Coronary artery (tissue), 2 donors: ENCODE results near the gene LAMA5.

ENCODE experiments used
- DNase-seq: peaks from one replicate; pipeline ENCODE4 v3.0.0-alpha.2; 2017; ENCODE audit warnings: low spot score
- H3K27ac ChIP-seq, 2 donors: fragments of 200-600 bp; sonication (generic); one replicate each; pipeline ENCODE4 v1.5.1; 2016 to 2019
- H3K4me3 ChIP-seq: fragments of 200-600 bp; sonication (generic); 2 replicates; pipeline ENCODE4 v1.5.1; 2016; ENCODE audit warnings: mild to moderate bottlenecking, moderate library complexity
- CTCF ChIP-seq: fragments of 200-600 bp; sonication (generic); IDR thresholded peaks from one replicate; pipeline ENCODE4 v1.5.1; 2019; ENCODE audit warnings: antibody characterized with exemption

LAMA5 gene

GRCh38 chr20:62411479-62412193 is 44.5 kb upstream of the LAMA5 start:
- DNase-seq = no peak
- no peak for TF ChIP-seq CTCF
- H3K27ac ChIP-seq = no peak overlapping the region
- no peak overlapping the region for H3K4me3 ChIP-seq

GRCh38 chr20:62410746-62411478 is 43.8 kb upstream of the LAMA5 start:
- no peak overlapping the region for H3K27ac ChIP-seq
- no peak overlapping the region for H3K4me3 ChIP-seq
- no peak for DNase-seq
- no peak for TF ChIP-seq CTCF

GRCh38 chr20:62409931-62410745 is 43.0 kb upstream of the LAMA5 start:
- no peak overlapping the region for H3K27ac ChIP-seq
- H3K4me3 ChIP-seq = no peak overlapping the region
- no peak for DNase-seq
- TF ChIP-seq CTCF = no peak

- Histone ChIP-seq H3K4me3 (no peak overlapping the region), H3K27ac (no peak overlapping the region)
- TF ChIP-seq CTCF = no peak
- no peak for DNase-seq
These were observed 42.2 kb upstream of the LAMA5 start for GRCh38 chr20:62409086-62409853.

GRCh38 chr20:62408640-62409039 is 41.5 kb upstream of the LAMA5 start:
- DNase-seq = no peak
- H3K27ac ChIP-seq = no peak overlapping the region
- no peak for TF ChIP-seq CTCF
- no peak overlapping the region for H3K4me3 ChIP-seq

GRCh38 chr20:62408055-62408454 is 40.9 kb upstream of the LAMA5 start:
- Histone ChIP-seq H3K27ac (no peak overlapping the region), H3K4me3 (no peak overlapping the region)
- no peak for DNase-seq
- no peak for TF ChIP-seq CTCF
